Measurements from ENCODE around the gene XK. TPM values are rescaled to one million over a fixed set of nuclear protein-coding genes. Genes with fewer than 3 reads are reported as not detected.

Gene XK
- total RNA-seq, 6 donors from 2014 or later: under 0.01 to 5.7 (median 1.8) TPM

DNA sequence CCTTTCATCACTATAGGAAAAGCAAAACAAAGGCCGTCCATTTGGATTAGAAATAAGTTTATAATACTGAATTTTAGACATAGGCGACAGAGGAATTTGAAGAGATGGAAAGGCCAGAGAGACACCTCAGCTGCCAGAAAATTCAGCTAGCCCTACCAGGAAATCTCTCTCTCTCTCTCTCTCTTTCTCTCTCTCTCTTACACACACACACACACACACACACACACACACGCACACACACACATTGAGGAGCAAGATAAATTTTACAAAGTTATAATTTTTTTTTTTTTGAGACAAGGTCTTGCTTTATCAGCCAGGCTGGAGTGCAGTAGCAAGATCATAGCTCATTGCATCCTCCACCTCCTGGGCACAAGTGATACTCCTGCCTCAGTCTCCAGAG, 1.4 kb downstream of the XK start:
- no peak for ATAC-seq (ENCODE audit: low FRiP score in 2 of 2)
- DNase-seq: no peak
- Histone ChIP-seq H3K36me3 (no peaks in the 10 kb centered on the region), H3K27me3 (no peaks in the 10 kb centered on the region), H3K27ac (no peak overlapping the region), H3K4me1 (peaks cover 0 to 10% (median 0%) of the 10 kb centered on the region in 4 donors), H3K9me3 (no peaks in the 10 kb centered on the region), H3K4me3 (no peak overlapping the region)
- 77 to 89% methylated on average over 3 of the region's 3 CpGs for WGBS, 2 donors
- TF ChIP-seq POLR2AphosphoS5 (IDR thresholded peaks at IDR 0.05) (no peak), POLR2A (IDR thresholded peaks at IDR 0.05) (no peak), EP300 (IDR thresholded peaks at IDR 0.05) (no peak)
- TF ChIP-seq, protein P1, sequence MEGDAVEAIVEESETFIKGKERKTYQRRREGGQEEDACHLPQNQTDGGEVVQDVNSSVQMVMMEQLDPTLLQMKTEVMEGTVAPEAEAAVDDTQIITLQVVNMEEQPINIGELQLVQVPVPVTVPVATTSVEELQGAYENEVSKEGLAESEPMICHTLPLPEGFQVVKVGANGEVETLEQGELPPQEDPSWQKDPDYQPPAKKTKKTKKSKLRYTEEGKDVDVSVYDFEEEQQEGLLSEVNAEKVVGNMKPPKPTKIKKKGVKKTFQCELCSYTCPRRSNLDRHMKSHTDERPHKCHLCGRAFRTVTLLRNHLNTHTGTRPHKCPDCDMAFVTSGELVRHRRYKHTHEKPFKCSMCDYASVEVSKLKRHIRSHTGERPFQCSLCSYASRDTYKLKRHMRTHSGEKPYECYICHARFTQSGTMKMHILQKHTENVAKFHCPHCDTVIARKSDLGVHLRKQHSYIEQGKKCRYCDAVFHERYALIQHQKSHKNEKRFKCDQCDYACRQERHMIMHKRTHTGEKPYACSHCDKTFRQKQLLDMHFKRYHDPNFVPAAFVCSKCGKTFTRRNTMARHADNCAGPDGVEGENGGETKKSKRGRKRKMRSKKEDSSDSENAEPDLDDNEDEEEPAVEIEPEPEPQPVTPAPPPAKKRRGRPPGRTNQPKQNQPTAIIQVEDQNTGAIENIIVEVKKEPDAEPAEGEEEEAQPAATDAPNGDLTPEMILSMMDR (IDR thresholded peaks at IDR 0.05): no peak

DNA sequence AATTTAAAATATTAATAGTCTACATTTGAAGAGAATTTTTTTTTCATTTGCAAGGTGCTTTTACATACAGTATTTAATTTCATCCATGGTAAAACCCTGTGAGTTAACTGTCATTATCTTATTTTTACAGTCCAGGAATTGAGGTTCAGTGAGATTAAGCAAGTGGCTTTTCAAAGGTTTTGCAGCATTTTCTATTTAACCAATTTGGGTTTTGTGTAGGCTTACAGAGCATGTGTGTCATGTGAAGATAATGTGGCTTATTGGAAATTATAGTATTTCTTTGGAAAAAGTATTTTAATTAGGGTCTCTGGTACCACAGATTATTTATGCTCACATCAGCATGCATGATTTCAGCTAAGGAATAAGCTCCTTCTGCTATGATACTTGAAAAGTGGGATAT, 4.5 kb downstream of the XK start:
- H3K27me3 ChIP-seq: no peaks in the 10 kb centered on the region
- peaks cover 0 to 9% (median 0%) of the 10 kb centered on the region in 4 donors for H3K4me1 ChIP-seq
- H3K36me3 ChIP-seq: no peaks in the 10 kb centered on the region
- H3K9me3 ChIP-seq: no peaks in the 10 kb centered on the region
- no peak overlapping the region for H3K27ac ChIP-seq
- H3K4me3 ChIP-seq: no peak overlapping the region
- TF ChIP-seq POLR2A (IDR thresholded peaks at IDR 0.05) (no peak), POLR2AphosphoS5 (IDR thresholded peaks at IDR 0.05) (no peak), EP300 (IDR thresholded peaks at IDR 0.05) (no peak)
- TF ChIP-seq, protein P1 (IDR thresholded peaks at IDR 0.05): no peak
- ATAC-seq (ENCODE audit: low FRiP score in 2 of 2): no peak
- DNase-seq: no peak

DNA sequence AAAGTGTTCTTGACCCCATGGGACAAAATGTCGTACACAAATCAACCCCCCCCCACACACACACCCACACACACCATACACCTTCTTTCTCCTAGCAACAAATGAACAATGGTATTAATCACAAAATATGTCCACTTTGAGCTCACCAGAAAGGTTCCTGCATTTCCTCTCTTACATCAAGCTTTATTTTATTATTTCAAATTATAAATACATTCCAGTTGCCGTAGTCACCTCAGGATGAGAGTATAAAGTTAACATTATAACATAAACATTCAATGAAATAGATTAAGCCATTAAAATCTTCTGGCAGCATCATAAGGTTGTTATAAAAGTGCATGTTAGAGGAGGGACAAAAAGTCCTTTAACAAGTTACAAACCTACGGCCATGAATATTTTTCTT, 7.3 kb downstream of the XK start:
- WGBS, 2 donors: 77 to 83% methylated on average over 3 of the region's 3 CpGs
- no peak overlapping the region for H3K27ac ChIP-seq
- H3K36me3 ChIP-seq: no peaks in the 10 kb centered on the region
- no peaks in the 10 kb centered on the region for H3K9me3 ChIP-seq
- no peak for DNase-seq
- H3K4me3 ChIP-seq: no peak overlapping the region
- no peaks in the 10 kb centered on the region for H3K27me3 ChIP-seq
- TF ChIP-seq POLR2A (IDR thresholded peaks at IDR 0.05) (no peak), POLR2AphosphoS5 (IDR thresholded peaks at IDR 0.05) (no peak), EP300 (IDR thresholded peaks at IDR 0.05) (no peak)
- TF ChIP-seq, protein P1 (IDR thresholded peaks at IDR 0.05): no peak
- no peaks in the 10 kb centered on the region for H3K4me1 ChIP-seq
- ATAC-seq (ENCODE audit: low FRiP score in 2 of 2): no peak

DNA sequence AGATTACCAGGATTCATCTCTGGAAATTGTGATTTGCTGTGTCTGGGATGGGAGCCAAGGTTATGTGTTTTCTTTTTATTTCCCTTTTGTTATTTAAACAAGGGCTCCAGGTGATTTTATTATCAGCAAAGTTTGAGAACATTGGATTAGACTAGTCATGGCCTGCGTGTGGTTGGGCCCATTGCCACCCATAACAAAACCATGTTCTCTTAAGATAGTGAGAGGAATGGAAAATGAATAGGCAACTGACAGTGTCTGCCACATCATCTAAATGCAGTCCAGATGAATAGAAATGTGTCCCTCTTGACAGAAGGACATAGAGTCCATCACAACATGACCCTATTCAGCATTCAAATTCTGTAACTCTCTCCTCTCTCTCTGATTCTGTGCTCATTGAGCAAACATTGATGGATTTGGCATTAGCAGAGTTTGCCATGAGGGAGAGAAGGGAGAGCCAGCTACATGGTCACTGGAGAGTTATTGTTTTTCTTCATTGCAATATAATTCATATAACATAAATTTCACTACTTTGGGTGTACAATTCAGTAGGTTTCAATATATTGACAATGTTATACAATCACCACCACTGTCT, 11.7 kb downstream of the XK start:
- Histone ChIP-seq H3K27me3 (no peaks in the 10 kb centered on the region), H3K4me1 (no peaks in the 10 kb centered on the region), H3K9me3 (no peaks in the 10 kb centered on the region), H3K36me3 (no peaks in the 10 kb centered on the region), H3K27ac (no peak overlapping the region), H3K4me3 (no peak overlapping the region)
- ATAC-seq (ENCODE audit: low FRiP score in 2 of 2): no peak
- DNase-seq: no peak
- TF ChIP-seq POLR2A (IDR thresholded peaks at IDR 0.05): no peak
- TF ChIP-seq, protein P1 (IDR thresholded peaks at IDR 0.05): no peak
- no peak for TF ChIP-seq POLR2AphosphoS5 (IDR thresholded peaks at IDR 0.05)
- TF ChIP-seq EP300 (IDR thresholded peaks at IDR 0.05): no peak
- 62 to 68% methylated on average over 1 of the region's 1 CpG for WGBS, 2 donors

DNA sequence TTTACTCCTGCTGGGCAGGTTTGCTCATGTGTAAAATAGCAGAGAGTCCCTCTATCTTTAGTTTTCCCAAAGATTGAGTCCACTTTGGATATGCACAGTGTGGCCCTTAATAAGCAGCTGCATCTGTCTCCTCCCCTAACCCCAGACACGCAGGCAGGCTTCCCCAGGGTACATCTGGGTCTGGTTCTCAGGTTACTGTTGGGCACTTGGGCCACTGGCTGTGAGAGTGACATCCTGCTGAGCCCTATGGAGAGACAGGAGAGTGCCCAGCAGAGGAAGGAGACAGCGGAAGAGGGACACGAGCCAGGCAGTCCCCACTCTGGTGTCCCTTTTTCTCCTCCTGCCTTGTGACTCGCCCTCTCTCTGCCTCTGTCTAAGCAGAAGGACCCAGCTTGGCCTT, 16.0 kb downstream of the XK start:
- TF ChIP-seq EP300 (IDR thresholded peaks at IDR 0.05): no peak
- TF ChIP-seq POLR2AphosphoS5 (IDR thresholded peaks at IDR 0.05): no peak
- TF ChIP-seq, protein P1 (IDR thresholded peaks at IDR 0.05): no peak
- no peak for TF ChIP-seq POLR2A (IDR thresholded peaks at IDR 0.05)
- no peaks in the 10 kb centered on the region for H3K27me3 ChIP-seq
- no peaks in the 10 kb centered on the region for H3K4me1 ChIP-seq
- WGBS, 2 donors: 70% methylated on average over 4 of the region's 4 CpGs; no CpG with 5 or more reads in 1 of the 2 donors
- no peak overlapping the region for H3K4me3 ChIP-seq
- no peaks in the 10 kb centered on the region for H3K9me3 ChIP-seq
- no peak overlapping the region for H3K27ac ChIP-seq
- H3K36me3 ChIP-seq: no peaks in the 10 kb centered on the region
- DNase-seq (no peak), ATAC-seq (ENCODE audit: low FRiP score in 2 of 2) (peak in 1 of 2 donors; percentile 43)
